Measurements from ENCODE around the gene ADSS2. TPM values are rescaled to one million over a fixed set of nuclear protein-coding genes. Genes with fewer than 3 reads are reported as not detected.

ADSS2 gene
- total RNA-seq, 1 experiment from 2014 or later = 55.0 TPM

DNA sequence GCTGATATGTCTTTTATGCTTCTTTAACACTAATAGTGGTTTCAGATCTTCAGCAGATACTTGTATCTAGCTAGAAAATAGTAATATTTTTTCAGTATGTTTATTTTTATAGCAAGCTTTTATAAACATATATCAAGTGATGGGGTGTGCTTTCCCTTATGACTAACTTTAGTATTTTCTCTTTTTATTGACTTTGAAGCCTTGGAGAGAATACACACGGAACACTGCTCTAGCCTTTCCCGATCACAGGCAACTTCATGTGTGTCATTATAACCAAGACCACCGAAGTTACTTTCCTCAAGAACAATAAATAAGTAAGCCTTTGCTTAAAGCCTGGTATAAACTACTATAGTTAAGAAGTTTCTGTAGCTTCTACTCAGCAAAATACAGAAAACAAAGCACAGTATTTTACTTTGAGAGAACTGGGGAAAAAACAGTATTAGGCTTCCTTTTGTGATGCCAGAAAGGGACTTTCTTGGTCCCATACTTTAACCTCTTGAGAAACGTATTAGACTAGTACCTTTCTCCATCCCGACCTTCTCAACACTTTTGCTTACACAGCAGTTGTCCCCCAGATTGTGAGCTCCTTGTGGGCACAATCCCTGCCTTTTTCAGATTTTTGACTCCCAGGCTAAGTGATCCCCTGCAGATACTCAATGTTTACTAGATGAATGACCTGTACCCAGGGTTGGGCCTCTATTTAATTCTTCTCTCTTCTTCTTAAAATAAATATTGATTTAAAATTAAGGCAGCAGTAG lies 3.3 kb downstream of the ADSS2 start:
- BruUV-seq (replicated peaks) = no TSS peak
- no peaks in the 10 kb centered on the region for H3F3A ChIP-seq (ENCODE audit: low read length, unreplicated experiment)
- no peaks in the 10 kb centered on the region for H3K27me3 ChIP-seq (ENCODE audit: low read length)
- H3K9ac ChIP-seq (ENCODE audit: low read length) = no peak overlapping the region
- H2AFZ ChIP-seq (ENCODE audit: low read length) = no peak overlapping the region
- no peaks in the 10 kb centered on the region for H3K9me3 ChIP-seq (ENCODE audit: low read length)
- peak overlapping the region; percentile 94 for H3K4me2 ChIP-seq (ENCODE audit: low read length)
- no peaks in the 10 kb centered on the region for H3K9me2 ChIP-seq (replicated peaks; ENCODE audit: low read length)
- ChIA-PET CTCF (interaction anchor here (0.6 kb wide), 1 partner anchor 397 kb away, joined by 5 read pairs; the partner anchor contains the start of gene ZBTB18), POLR2A (ENCODE audit: unreplicated experiment) (no interaction called here)
- peak overlapping the region; percentile 96; the same call in 1 of the 2 replicates for H3K4me3 ChIP-seq (ENCODE audit: low read length)
- peaks cover 30% of the 10 kb centered on the region for H3K36me3 ChIP-seq (ENCODE audit: low read depth, low read length)
- no peak for TF ChIP-seq EZH2phosphoT487 (IDR thresholded peaks at IDR 0.05; ENCODE audit: borderline replicate concordance, low read length)
- no peak for TF ChIP-seq EZH2 (IDR thresholded peaks at IDR 0.05; ENCODE audit: low read length, unreplicated experiment)
- TF ChIP-seq, protein P1, sequence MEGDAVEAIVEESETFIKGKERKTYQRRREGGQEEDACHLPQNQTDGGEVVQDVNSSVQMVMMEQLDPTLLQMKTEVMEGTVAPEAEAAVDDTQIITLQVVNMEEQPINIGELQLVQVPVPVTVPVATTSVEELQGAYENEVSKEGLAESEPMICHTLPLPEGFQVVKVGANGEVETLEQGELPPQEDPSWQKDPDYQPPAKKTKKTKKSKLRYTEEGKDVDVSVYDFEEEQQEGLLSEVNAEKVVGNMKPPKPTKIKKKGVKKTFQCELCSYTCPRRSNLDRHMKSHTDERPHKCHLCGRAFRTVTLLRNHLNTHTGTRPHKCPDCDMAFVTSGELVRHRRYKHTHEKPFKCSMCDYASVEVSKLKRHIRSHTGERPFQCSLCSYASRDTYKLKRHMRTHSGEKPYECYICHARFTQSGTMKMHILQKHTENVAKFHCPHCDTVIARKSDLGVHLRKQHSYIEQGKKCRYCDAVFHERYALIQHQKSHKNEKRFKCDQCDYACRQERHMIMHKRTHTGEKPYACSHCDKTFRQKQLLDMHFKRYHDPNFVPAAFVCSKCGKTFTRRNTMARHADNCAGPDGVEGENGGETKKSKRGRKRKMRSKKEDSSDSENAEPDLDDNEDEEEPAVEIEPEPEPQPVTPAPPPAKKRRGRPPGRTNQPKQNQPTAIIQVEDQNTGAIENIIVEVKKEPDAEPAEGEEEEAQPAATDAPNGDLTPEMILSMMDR (conservative IDR thresholded peaks at IDR 0.05; ENCODE audit: low read depth, low read length) = no peak
- H4K20me1 ChIP-seq (ENCODE audit: low read length) = peaks cover 51% of the 10 kb centered on the region
- intact Hi-C loops (cut with micrococcal nuclease) = no loop called here
- H3K4me1 ChIP-seq (ENCODE audit: insufficient read depth, low read length) = peaks cover 33% of the 10 kb centered on the region
- no peak overlapping the region for H3K27ac ChIP-seq (ENCODE audit: low read length)
- no peak for DNase-seq
- H3K79me2 ChIP-seq (ENCODE audit: low read length) = peaks cover 80% of the 10 kb centered on the region
- no peak for ATAC-seq

DNA sequence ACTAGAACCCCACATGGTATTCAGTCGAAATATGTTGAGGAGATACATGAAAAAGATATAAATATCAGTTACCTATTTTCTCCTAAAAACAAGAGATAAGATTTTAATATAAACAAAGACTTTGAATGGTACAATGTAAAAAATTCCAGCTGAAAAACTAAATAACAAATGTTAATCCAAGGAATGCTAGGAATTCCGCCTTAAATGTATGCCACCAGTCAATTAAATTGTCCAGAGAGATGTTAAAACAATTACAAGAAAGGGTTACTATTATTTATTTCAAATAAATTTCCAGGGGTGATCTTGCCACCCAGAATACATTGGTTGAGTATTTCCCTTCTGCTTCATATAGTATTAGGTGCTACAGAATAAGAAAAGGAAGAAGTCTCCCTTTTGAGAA lies 4.2 kb downstream of the ADSS2 start:
- peaks cover 30% of the 10 kb centered on the region for H3K36me3 ChIP-seq (ENCODE audit: low read depth, low read length)
- intact Hi-C loops (cut with micrococcal nuclease) = no loop called here
- H3K9me3 ChIP-seq (ENCODE audit: low read length) = no peaks in the 10 kb centered on the region
- peaks cover 89% of the 10 kb centered on the region for H3K79me2 ChIP-seq (ENCODE audit: low read length)
- no peaks in the 10 kb centered on the region for H3K9me2 ChIP-seq (replicated peaks; ENCODE audit: low read length)
- H3K4me2 ChIP-seq (ENCODE audit: low read length) = peak overlapping the region; percentile 94; the same call in 1 of the 2 replicates
- H4K20me1 ChIP-seq (ENCODE audit: low read length) = peaks cover 56% of the 10 kb centered on the region
- ATAC-seq (no peak), DNase-seq (no peak)
- no TSS peak for BruUV-seq (replicated peaks)
- H3K4me1 ChIP-seq (ENCODE audit: insufficient read depth, low read length) = peaks cover 32% of the 10 kb centered on the region
- ChIA-PET POLR2A (ENCODE audit: unreplicated experiment) (no interaction called here), CTCF (no interaction called here)
- TF ChIP-seq EZH2 (IDR thresholded peaks at IDR 0.05; ENCODE audit: low read length, unreplicated experiment) = no peak
- no peak for TF ChIP-seq EZH2phosphoT487 (IDR thresholded peaks at IDR 0.05; ENCODE audit: borderline replicate concordance, low read length)
- TF ChIP-seq, protein P1 (conservative IDR thresholded peaks at IDR 0.05; ENCODE audit: low read depth, low read length) = no peak
- no peak overlapping the region for H3K27ac ChIP-seq (ENCODE audit: low read length)
- no peaks in the 10 kb centered on the region for H3F3A ChIP-seq (ENCODE audit: low read length, unreplicated experiment)
- H3K4me3 ChIP-seq (ENCODE audit: low read length) = no peak overlapping the region
- no peak overlapping the region for H2AFZ ChIP-seq (ENCODE audit: low read length)
- no peaks in the 10 kb centered on the region for H3K27me3 ChIP-seq (ENCODE audit: low read length)
- H3K9ac ChIP-seq (ENCODE audit: low read length) = no peak overlapping the region

DNA sequence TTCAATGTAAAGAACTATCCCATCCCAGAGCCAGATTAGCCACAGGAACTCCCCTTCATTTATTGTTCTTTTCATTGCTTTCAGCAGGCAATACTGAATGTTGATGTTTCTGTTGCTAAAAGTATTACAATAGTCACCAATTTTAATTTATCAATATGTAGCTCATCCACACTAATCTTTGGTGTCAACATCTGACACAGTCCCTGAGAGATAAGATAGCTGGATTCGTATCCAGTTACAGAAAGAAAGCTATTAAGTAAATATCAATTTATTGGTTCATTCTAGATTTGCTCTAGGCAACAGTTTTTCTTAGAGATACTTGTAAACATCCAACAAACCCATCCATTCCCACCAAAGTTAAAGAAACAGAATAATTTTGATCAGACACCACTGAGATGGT lies 4.7 kb downstream of the ADSS2 start:
- no TSS peak for BruUV-seq (replicated peaks)
- POLR2A ChIA-PET (ENCODE audit: unreplicated experiment) = no interaction called here
- Histone ChIP-seq H3K27me3 (ENCODE audit: low read length) (no peaks in the 10 kb centered on the region), H3K4me1 (ENCODE audit: insufficient read depth, low read length) (peaks cover 28% of the 10 kb centered on the region), H4K20me1 (ENCODE audit: low read length) (peaks cover 57% of the 10 kb centered on the region), H3K4me2 (ENCODE audit: low read length) (0 out of 2 replicates have a peak overlapping the region, but pooled peaks have one; percentile 94), H3K27ac (ENCODE audit: low read length) (no peak overlapping the region), H3K4me3 (ENCODE audit: low read length) (no peak overlapping the region), H3K9me2 (replicated peaks; ENCODE audit: low read length) (no peaks in the 10 kb centered on the region), H3K9me3 (ENCODE audit: low read length) (no peaks in the 10 kb centered on the region), H3F3A (ENCODE audit: low read length, unreplicated experiment) (no peaks in the 10 kb centered on the region), H2AFZ (ENCODE audit: low read length) (no peak overlapping the region), H3K9ac (ENCODE audit: low read length) (no peak overlapping the region), H3K79me2 (ENCODE audit: low read length) (peaks cover 95% of the 10 kb centered on the region), H3K36me3 (ENCODE audit: low read depth, low read length) (peaks cover 30% of the 10 kb centered on the region)
- intact Hi-C loops (cut with micrococcal nuclease) = no loop called here
- no peak for ATAC-seq
- CTCF ChIA-PET = no interaction called here
- TF ChIP-seq EZH2phosphoT487 (IDR thresholded peaks at IDR 0.05; ENCODE audit: borderline replicate concordance, low read length) (no peak), EZH2 (IDR thresholded peaks at IDR 0.05; ENCODE audit: low read length, unreplicated experiment) (no peak)
- TF ChIP-seq, protein P1 (conservative IDR thresholded peaks at IDR 0.05; ENCODE audit: low read depth, low read length) = no peak
- no peak for DNase-seq

Measured in PC-3 (cell line).